B cell (primary cell): ENCODE data around the gene NTM. TPM values are rescaled to one million over a fixed set of nuclear protein-coding genes. Genes with fewer than 3 reads are reported as not detected.

ENCODE experiments used
- ATAC-seq: fragments of 200-7000 bp; cut with Tn5 transposase; one replicate; pipeline ENCODE4 v1.10.0; 2021; ENCODE audit warnings: low read depth, mild to moderate bottlenecking, moderate number of reproducible peaks, moderate library complexity
- CTCF ChIA-PET: fragments of 350-600 bp; sonication (Branson Sonifier 250); formaldehyde crosslinking; loops from one replicate; lab custom pipeline; 2021; ENCODE audit warnings: antibody characterized with exemption, inconsistent platforms; lab: Charles Lee
- POLR2A ChIA-PET: fragments of 350-600 bp; sonication (Branson Sonifier 250); formaldehyde crosslinking; loops from one replicate; lab custom pipeline; 2021; ENCODE audit warnings: antibody characterized with exemption; lab: Charles Lee
- DNase-seq: peaks from one replicate; pipeline ENCODE4 v3.0.0; 2013
- H2AFZ ChIP-seq: 2 replicates; pipeline ENCODE4 v1.6.1; 2012; ENCODE audit warnings: mild to moderate bottlenecking, low read depth, low read length; ENCODE audit not compliant: insufficient read depth, poor library complexity, severe bottlenecking
- H3K27ac ChIP-seq, 2 donors: 1 replicate in 1 of 2; 2 replicates in 1 of 2; pipeline ENCODE4 v1.5.1; 2012 to 2013; ENCODE audit warnings: low read length in 2 of 2, mild to moderate bottlenecking in 2 of 2, moderate library complexity in 1 of 2
- H3K27me3 ChIP-seq, 4 experiments: fragments of 200-600 bp in 1 of 4; sonication (generic) in 1 of 4; replicated peaks in 1 of 4; 1 replicate in 2 of 4; 2 replicates in 2 of 4; pipeline versions ENCODE4 v1.6.1 to v1.7.0; 2013 to 2016; ENCODE audit warnings: low read length in 3 of 4, mild to moderate bottlenecking in 2 of 4, mixed read lengths in 1 of 4, moderate library complexity in 1 of 4; ENCODE audit not compliant: insufficient read depth in 4 of 4, control insufficient read depth in 3 of 4; ENCODE audit errors: control extremely low read depth in 1 of 4
- H3K36me3 ChIP-seq, 2 experiments: replicated peaks in 1 of 2; 1 replicate in 1 of 2; 2 replicates in 1 of 2; pipeline versions ENCODE4 v1.6.1 to v1.7.1; 2013; ENCODE audit warnings: low read length in 1 of 2; ENCODE audit not compliant: insufficient read depth in 2 of 2, control insufficient read depth in 1 of 2; ENCODE audit errors: control extremely low read depth in 1 of 2, extremely low read depth in 1 of 2
- H3K4me1 ChIP-seq, 2 donors: fragments of 200-600 bp in 1 of 2; sonication (generic) in 1 of 2; 1 replicate in 1 of 2; 2 replicates in 1 of 2; pipeline versions ENCODE4 v1.5.1 to v1.6.1; 2013 to 2017; ENCODE audit warnings: low read length in 2 of 2; ENCODE audit not compliant: control insufficient read depth in 2 of 2, insufficient read depth in 2 of 2
- H3K4me2 ChIP-seq: replicated peaks from 2 replicates; pipeline ENCODE3; 2012; ENCODE audit warnings: mild to moderate bottlenecking, low read depth, low read length; ENCODE audit not compliant: poor library complexity, severe bottlenecking
- H3K4me3 ChIP-seq, 5 experiments: fragments of 200-600 bp in 1 of 5; sonication (generic) in 1 of 5; 1 replicate in 3 of 5; 2 replicates in 2 of 5; pipeline versions ENCODE4 v1.5.1 to v1.7.0; 2011 to 2016; ENCODE audit warnings: low read length in 4 of 5, mild to moderate bottlenecking in 4 of 5, low read depth in 2 of 5, control low read depth in 1 of 5, moderate library complexity in 1 of 5; ENCODE audit not compliant: insufficient read depth in 1 of 5; ENCODE audit errors: control extremely low read depth in 1 of 5, extremely low read depth in 1 of 5
- H3K79me2 ChIP-seq: fragments of 200-600 bp; sonication (generic); one replicate; pipeline ENCODE4 v1.6.0; 2016; ENCODE audit warnings: low read length; ENCODE audit not compliant: control insufficient read depth, insufficient read depth
- H3K9ac ChIP-seq: fragments of 200-600 bp; sonication (generic); 2 replicates; pipeline ENCODE4 v1.6.1; 2017; ENCODE audit warnings: mild to moderate bottlenecking, low read length, moderate library complexity
- H3K9me3 ChIP-seq, 3 donors: one replicate each; pipeline versions ENCODE4 v1.6.1 to v1.7.1; 2013; ENCODE audit warnings: low read length in 2 of 3; ENCODE audit not compliant: control insufficient read depth in 2 of 3, insufficient read depth in 1 of 3; ENCODE audit errors: control extremely low read depth in 1 of 3
- H4K20me1 ChIP-seq: 2 replicates; pipeline ENCODE4 v1.6.0; 2012; ENCODE audit warnings: mild to moderate bottlenecking, low read length; ENCODE audit not compliant: insufficient read depth, control insufficient read depth, poor library complexity, severe bottlenecking
- H3K27ac Mint-ChIP-seq: one replicate; pipeline ENCODE4 v1.8.0; 2021; ENCODE audit warnings: mixed read lengths
- H3K27me3 Mint-ChIP-seq: one replicate; pipeline ENCODE4 v1.8.0; 2021; ENCODE audit warnings: mixed read lengths
- H3K4me1 Mint-ChIP-seq: one replicate; pipeline ENCODE4 v1.8.0; 2021; ENCODE audit warnings: mixed read lengths
- H3K4me3 Mint-ChIP-seq: one replicate; pipeline ENCODE4 v1.8.0; 2021; ENCODE audit warnings: mixed read lengths
- H3K9me3 Mint-ChIP-seq: one replicate; pipeline ENCODE4 v1.8.0; 2022; ENCODE audit warnings: mixed read lengths; ENCODE audit not compliant: insufficient read depth
- CTCF ChIP-seq: fragments of 200-600 bp; IDR thresholded peaks from one replicate; pipeline ENCODE4 v1.8.0; 2022; ENCODE audit warnings: antibody characterized with exemption, mild to moderate bottlenecking
- EZH2 ChIP-seq: IDR thresholded peaks from 2 replicates; pipeline ENCODE4 v1.6.1; 2012; ENCODE audit warnings: borderline replicate concordance, low read depth, mild to moderate bottlenecking, moderate library complexity, low read length; ENCODE audit not compliant: insufficient read depth, poor library complexity, severe bottlenecking
- WGBS: methylation state at CpG from one replicate; pipeline ENCODE4 v1.1.5; 2013; ENCODE audit warnings: missing lambda C conversion rate; ENCODE audit not compliant: insufficient coverage; 5-methylcytosine and 5-hydroxymethylcytosine counted together
- intact Hi-C: fragments of 100-400 bp; cut with micrococcal nuclease; formaldehyde crosslinking; loops from one replicate; pipeline ENCODE4 v1.10.0; 2022
- polyA plus RNA-seq: library from polyadenylated mRNA; depleted of rRNA; stranded (reverse); fragments of >200 nt; gene quantifications from 2 replicates; pipeline ENCODE4 v1.2.3, GENCODE V29; 2012
- total RNA-seq, 2 donors: library from RNA; stranded (reverse); fragments of 120-200 nt in 1 of 2; gene quantifications; 1 replicate in 1 of 2; 2 replicates in 1 of 2; pipeline versions ENCODE4 v1.2.3 to v1.2.4, GENCODE V29; 2013 to 2022

NTM gene
- total and polyA plus RNA-seq, 2 donors (not counting 1 experiment from before 2014, with no cell fraction given), result not detected

- H3K4me1 ChIP-seq, result no peaks in the 10 kb centered on the region
- H4K20me1 ChIP-seq, result no peaks in the 10 kb centered on the region
- 90% methylated on average over 3 of the region's 3 CpGs for WGBS
Measured at GRCh38 chr11:132342408-132342807, 972.0 kb downstream of the NTM start.

More at GRCh38 chr11:132342408-132342807, 972.0 kb downstream of the NTM start:
- Histone ChIP-seq H3K79me2 (no peaks in the 10 kb centered on the region), H3K4me2 (no peak overlapping the region), H3K9me3 (peaks cover 0 to 1% (median 0%) of the 10 kb centered on the region in 3 donors), H3K27ac (no peak overlapping the region), H3K4me3 (no peak overlapping the region), H3K36me3 (no peaks in the 10 kb centered on the region), H3K27me3 (no peaks in the 10 kb centered on the region), H3K9ac (no peak overlapping the region), H2AFZ (no peak overlapping the region)
- H3K4me3 Mint-ChIP-seq, result no peak overlapping the region
- ATAC-seq (no peak), DNase-seq (no peak)
- H3K27me3 Mint-ChIP-seq, result no peaks in the 10 kb centered on the region
- TF ChIP-seq EZH2 (no peak), CTCF (no peak)
- POLR2A ChIA-PET, result no interaction called here
- H3K27ac Mint-ChIP-seq, result no peak overlapping the region
- CTCF ChIA-PET, result no interaction called here
- no peaks in the 10 kb centered on the region for H3K9me3 Mint-ChIP-seq
- no peaks in the 10 kb centered on the region for H3K4me1 Mint-ChIP-seq
- intact Hi-C loops, result no loop called here
